Measurements from ENCODE around the gene THAP6. TPM values are rescaled to one million over a fixed set of nuclear protein-coding genes. Genes with fewer than 3 reads are reported as not detected.
"Not testable (repeated sequence)": the region's sequence is repeated elsewhere in the genome, so short reads cannot be mapped to it uniquely, and the experiment has no call there.

Gene THAP6
- total RNA-seq, 1 experiment from 2014 or later: 16.7 TPM

DNA sequence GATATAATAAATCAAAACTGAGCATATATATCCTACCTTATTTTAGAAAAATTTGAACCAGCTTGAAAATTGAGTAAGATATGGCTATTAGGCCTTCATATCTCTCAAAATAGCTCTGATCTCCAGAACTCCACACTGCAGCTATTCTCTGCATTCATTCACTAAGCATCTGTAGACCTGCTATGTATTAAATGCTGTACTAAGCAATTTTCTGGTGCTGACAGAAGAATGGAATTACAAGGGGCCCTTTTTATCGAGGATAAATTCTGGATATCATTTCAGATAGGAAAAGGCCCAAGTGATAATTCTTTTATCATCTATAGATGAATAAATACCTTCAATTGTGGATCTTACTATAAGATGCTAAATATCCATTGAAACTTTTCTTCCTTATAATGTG lies 1.9 kb downstream of the THAP6 start:
- intact Hi-C loops (cut with micrococcal nuclease; ENCODE audit: unreplicated experiment): no loop called here
- Histone ChIP-seq H3K27ac (no peak overlapping the region), H3F3A (ENCODE audit: insufficient read depth, low read depth) (peaks cover 8% of the 10 kb centered on the region; the same call in 1 of the 2 replicates), H4K20me1 (ENCODE audit: insufficient read depth) (no peaks in the 10 kb centered on the region), H3K4me1 (replicated peaks; ENCODE audit: insufficient read depth) (peaks cover 29% of the 10 kb centered on the region), H3K36me3 (ENCODE audit: low read depth) (peaks cover 10% of the 10 kb centered on the region; the same call in 1 of the 2 replicates), H3K9me3 (ENCODE audit: insufficient read depth, low read depth) (no peaks in the 10 kb centered on the region), H2AFZ (no peak overlapping the region), H3K9me2 (ENCODE audit: insufficient read depth) (no peaks in the 10 kb centered on the region), H3K4me3 (0 out of 2 replicates have a peak overlapping the region, but pooled peaks have one; percentile 95), H3K79me2 (ENCODE audit: low read depth) (peaks cover 43% of the 10 kb centered on the region), H3K27me3 (ENCODE audit: insufficient read depth, low read depth) (no peaks in the 10 kb centered on the region), H3K4me2 (peak overlapping the region; percentile 96; the same call in 1 of the 2 replicates)
- ChIA-PET POLR2A (ENCODE audit: unreplicated experiment) (no interaction called here), CTCF (no interaction called here)
- TF ChIP-seq, protein P1, sequence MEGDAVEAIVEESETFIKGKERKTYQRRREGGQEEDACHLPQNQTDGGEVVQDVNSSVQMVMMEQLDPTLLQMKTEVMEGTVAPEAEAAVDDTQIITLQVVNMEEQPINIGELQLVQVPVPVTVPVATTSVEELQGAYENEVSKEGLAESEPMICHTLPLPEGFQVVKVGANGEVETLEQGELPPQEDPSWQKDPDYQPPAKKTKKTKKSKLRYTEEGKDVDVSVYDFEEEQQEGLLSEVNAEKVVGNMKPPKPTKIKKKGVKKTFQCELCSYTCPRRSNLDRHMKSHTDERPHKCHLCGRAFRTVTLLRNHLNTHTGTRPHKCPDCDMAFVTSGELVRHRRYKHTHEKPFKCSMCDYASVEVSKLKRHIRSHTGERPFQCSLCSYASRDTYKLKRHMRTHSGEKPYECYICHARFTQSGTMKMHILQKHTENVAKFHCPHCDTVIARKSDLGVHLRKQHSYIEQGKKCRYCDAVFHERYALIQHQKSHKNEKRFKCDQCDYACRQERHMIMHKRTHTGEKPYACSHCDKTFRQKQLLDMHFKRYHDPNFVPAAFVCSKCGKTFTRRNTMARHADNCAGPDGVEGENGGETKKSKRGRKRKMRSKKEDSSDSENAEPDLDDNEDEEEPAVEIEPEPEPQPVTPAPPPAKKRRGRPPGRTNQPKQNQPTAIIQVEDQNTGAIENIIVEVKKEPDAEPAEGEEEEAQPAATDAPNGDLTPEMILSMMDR (conservative IDR thresholded peaks at IDR 0.05): no peak
- no peak for TF ChIP-seq EZH2 (IDR thresholded peaks at IDR 0.05; ENCODE audit: low read depth)
- no peak for DNase-seq
- BruUV-seq (replicated peaks): no TSS peak

DNA sequence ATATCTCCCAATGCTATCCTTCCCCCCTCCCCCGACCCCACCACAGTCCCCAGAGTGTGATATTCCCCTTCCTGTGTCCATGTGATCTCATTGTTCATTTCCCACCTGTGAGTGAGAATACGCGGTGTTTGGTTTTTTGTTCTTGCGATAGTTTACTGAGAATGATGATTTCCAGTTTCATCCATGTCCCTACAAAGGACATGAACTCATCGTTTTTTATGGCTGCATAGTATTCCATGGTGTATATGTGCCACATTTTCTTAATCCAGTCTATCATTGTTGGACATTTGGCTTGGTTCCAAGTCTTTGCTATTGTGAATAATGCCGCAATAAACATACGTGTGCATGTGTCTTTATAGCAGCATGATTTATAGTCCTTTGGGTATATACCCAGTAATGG lies 5.2 kb downstream of the THAP6 start:
- POLR2A ChIA-PET (ENCODE audit: unreplicated experiment); H3K4me3 ChIP-seq; H4K20me1 ChIP-seq (ENCODE audit: insufficient read depth); DNase-seq; H3K36me3 ChIP-seq (ENCODE audit: low read depth); H3K27me3 ChIP-seq (ENCODE audit: insufficient read depth, low read depth); H3K27ac ChIP-seq; H3K9me2 ChIP-seq (ENCODE audit: insufficient read depth); H3K4me2 ChIP-seq; CTCF ChIA-PET; H2AFZ ChIP-seq; H3K9me3 ChIP-seq (ENCODE audit: insufficient read depth, low read depth); H3F3A ChIP-seq (ENCODE audit: insufficient read depth, low read depth); H3K4me1 ChIP-seq (replicated peaks; ENCODE audit: insufficient read depth); BruUV-seq (replicated peaks); intact Hi-C loops (cut with micrococcal nuclease; ENCODE audit: unreplicated experiment): not testable (repeated sequence)
- H3K79me2 ChIP-seq (ENCODE audit: low read depth): peaks cover 17% of the 10 kb centered on the region

DNA sequence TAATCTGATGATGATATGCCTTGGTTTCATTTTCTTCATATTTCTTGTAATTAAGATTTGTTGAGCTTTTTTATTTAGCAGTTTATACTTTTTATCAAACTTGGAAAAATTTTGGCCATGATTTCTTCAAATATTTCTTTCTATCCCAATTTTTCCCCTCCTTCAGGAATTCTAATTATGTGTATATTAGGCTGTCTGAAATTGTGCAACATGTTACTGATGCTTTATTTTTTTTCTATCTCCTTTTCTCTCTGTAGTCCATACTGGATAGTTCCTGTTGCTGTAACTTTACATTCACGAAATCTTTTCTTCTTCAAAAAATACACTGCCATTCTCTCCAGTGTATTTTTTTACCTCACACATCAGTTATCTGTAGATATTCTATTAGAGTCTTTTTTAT lies 10.8 kb downstream of the THAP6 start:
- DNase-seq: no peak
- no peak for TF ChIP-seq EZH2 (IDR thresholded peaks at IDR 0.05; ENCODE audit: low read depth)
- TF ChIP-seq, protein P1 (conservative IDR thresholded peaks at IDR 0.05): no peak
- intact Hi-C loops (cut with micrococcal nuclease; ENCODE audit: unreplicated experiment): no loop called here
- H3K9me2 ChIP-seq (ENCODE audit: insufficient read depth): no peaks in the 10 kb centered on the region
- H3K4me3 ChIP-seq: no peak overlapping the region
- ChIA-PET CTCF (no interaction called here), POLR2A (ENCODE audit: unreplicated experiment) (no interaction called here)
- H3K4me2 ChIP-seq: no peak overlapping the region
- H2AFZ ChIP-seq: no peak overlapping the region
- BruUV-seq (replicated peaks): no TSS peak
- H3K27ac ChIP-seq: no peak overlapping the region
- no peaks in the 10 kb centered on the region for H3K4me1 ChIP-seq (replicated peaks; ENCODE audit: insufficient read depth)
- no peaks in the 10 kb centered on the region for H3K36me3 ChIP-seq (ENCODE audit: low read depth)
- no peaks in the 10 kb centered on the region for H4K20me1 ChIP-seq (ENCODE audit: insufficient read depth)
- H3K27me3 ChIP-seq (ENCODE audit: insufficient read depth, low read depth): no peaks in the 10 kb centered on the region
- no peaks in the 10 kb centered on the region for H3K9me3 ChIP-seq (ENCODE audit: insufficient read depth, low read depth)
- H3F3A ChIP-seq (ENCODE audit: insufficient read depth, low read depth): no peaks in the 10 kb centered on the region
- H3K79me2 ChIP-seq (ENCODE audit: low read depth): no peaks in the 10 kb centered on the region

DNA sequence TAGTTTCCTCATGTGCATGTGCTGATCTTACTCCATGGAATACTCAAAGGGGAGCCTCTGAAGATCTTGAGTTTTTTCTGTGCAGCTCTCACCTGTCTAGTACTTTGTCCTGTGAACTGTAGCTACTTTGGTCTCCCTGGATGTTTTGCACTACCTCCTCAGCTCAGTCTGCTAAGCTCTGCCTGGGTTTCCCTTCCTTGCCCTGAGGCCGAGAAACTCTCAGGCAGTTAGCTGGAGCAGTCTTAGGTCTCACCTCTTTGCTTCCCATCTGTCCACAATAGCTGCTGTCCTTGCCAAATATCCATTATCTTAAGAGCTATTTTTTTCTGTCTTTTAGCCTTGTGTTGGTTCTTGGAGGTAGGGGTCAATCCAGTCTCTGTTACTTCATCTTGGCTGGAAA lies 11.6 kb downstream of the THAP6 start:
- CTCF ChIA-PET: no interaction called here

More for the DNA sequence above, 11.6 kb downstream of the THAP6 start:
- Histone ChIP-seq H3K4me1 (replicated peaks; ENCODE audit: insufficient read depth) (no peaks in the 10 kb centered on the region), H3F3A (ENCODE audit: insufficient read depth, low read depth) (no peaks in the 10 kb centered on the region), H3K4me2 (no peak overlapping the region), H3K9me2 (ENCODE audit: insufficient read depth) (no peaks in the 10 kb centered on the region), H3K79me2 (ENCODE audit: low read depth) (no peaks in the 10 kb centered on the region), H2AFZ (no peak overlapping the region), H4K20me1 (ENCODE audit: insufficient read depth) (no peaks in the 10 kb centered on the region), H3K27me3 (ENCODE audit: insufficient read depth, low read depth) (no peaks in the 10 kb centered on the region), H3K4me3 (no peak overlapping the region), H3K27ac (no peak overlapping the region), H3K36me3 (ENCODE audit: low read depth) (no peaks in the 10 kb centered on the region), H3K9me3 (ENCODE audit: insufficient read depth, low read depth) (no peaks in the 10 kb centered on the region)
- DNase-seq: no peak
- TF ChIP-seq EZH2 (IDR thresholded peaks at IDR 0.05; ENCODE audit: low read depth): no peak
- TF ChIP-seq, protein P1 (conservative IDR thresholded peaks at IDR 0.05): no peak
- POLR2A ChIA-PET (ENCODE audit: unreplicated experiment): no interaction called here
- no TSS peak for BruUV-seq (replicated peaks)
- intact Hi-C loops (cut with micrococcal nuclease; ENCODE audit: unreplicated experiment): no loop called here

Data from PC-9 (cell line).